ENCODE measurements around the gene SRGAP2C.
"Not testable (repeated sequence)": the region's sequence is repeated elsewhere in the genome, so short reads cannot be mapped to it uniquely, and the experiment has no call there.

Gene SRGAP2C

GRCh38 chr1:121346654-121347053 lies 161.9 kb downstream of the SRGAP2C start:
- not testable (repeated sequence) for DNase-seq

GRCh38 chr1:121347476-121347875 lies 162.7 kb downstream of the SRGAP2C start:
- not testable (repeated sequence) for DNase-seq

DNA sequence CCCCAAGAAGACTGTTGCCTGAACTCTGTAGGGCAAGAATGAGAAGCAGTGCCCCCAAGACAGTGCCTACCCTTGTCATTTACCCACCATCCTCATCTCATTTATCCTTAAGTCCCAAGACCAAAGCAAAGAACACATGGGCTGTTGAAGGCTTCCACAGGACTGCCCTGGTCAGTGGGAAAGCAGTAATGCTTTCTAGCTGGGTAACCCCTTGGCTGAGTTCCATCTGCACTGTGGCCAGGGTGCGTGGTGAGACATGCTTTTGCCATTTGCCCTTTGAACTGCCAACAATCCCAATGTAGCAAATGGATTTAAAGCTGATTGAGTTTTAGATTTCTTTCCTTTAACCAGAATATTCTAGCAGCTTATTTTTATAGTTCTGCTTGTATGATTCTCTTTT lies 163.3 kb downstream of the SRGAP2C start:
- DNase-seq = not testable (repeated sequence)

- DNase-seq = not testable (repeated sequence)
These were observed 164.7 kb downstream of the SRGAP2C start for GRCh38 chr1:121349332-121349967.

- DNase-seq = not testable (repeated sequence)
These were observed 171.1 kb downstream of the SRGAP2C start for GRCh38 chr1:121355711-121356420.

DNA sequence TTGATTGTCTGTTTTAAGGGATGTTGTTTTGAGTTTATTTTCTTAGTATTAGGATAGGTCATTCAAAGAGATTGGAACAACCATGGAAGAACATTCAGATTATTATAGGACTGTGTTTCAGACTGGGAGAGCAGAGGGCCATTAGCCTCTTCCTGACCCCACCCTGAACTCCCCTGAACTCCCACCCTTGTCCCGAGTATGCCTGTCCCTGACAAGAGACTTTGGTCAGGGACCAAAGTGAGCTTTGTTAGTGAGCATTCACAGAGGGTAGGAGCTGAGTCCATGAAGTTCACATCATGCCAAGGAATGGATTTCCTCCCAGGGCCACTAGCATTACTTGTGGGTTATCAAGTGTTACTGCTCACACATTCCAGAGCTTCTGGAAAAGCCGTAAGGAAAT lies 172.0 kb downstream of the SRGAP2C start:
- DNase-seq = not testable (repeated sequence)

DNA sequence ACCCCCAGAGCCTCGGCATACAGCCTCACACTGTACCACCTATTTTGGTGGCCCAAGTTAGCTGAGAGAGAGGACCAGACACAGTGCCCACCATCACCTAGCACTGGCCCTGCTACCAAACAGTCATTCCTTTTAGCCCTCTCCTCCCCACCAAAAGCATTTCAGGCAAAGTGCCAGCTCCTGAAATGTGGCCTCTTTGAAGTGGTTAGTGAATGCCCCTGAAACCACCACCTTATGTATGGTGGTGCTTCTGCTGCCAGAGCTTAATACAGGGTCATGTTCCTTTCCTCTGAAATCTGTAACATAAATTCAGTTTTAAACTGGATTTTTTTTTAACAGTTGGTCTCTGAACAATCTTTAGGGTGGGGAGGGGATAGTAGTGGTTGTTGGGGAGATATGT lies 175.8 kb downstream of the SRGAP2C start:
- DNase-seq = not testable (repeated sequence)

DNA sequence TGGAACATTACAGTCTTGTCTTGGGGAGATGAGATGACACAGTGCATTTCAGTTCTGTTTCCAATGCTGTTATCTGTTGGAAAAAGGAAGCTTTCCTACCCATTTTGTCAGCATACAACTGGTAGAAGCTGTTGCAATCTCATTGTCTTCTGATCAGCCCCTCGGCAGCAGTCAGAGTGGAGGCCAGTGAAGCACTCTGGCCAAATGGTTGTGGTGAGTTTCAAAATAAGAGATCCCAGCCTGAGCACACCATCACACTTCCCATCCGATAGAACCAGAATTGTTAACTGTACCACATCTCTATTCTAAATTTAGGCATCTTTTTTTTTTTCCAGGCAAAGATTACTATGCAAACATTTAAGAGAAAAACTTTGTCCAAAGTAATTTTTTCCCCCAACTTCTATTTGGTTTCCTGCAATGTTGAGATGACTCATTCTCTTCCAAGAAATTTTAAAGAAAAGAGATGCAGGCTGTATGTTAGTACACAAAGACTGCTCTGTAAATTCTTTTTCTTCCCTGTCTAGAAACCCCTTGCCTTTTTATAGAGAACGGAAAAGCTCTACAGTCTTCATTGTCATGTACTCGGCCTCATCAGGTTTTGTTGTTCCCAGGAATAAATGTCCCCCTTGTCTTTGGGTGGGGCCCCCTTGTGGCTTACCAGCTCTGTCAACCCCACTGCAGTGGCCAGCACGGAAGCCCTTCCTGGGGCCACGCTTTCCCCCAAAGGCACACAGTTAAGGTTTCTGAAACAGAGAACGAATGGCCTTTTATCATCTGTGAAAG lies 176.9 kb downstream of the SRGAP2C start:
- DNase-seq = not testable (repeated sequence)

- DNase-seq = peak; percentile 56
These were observed 177.6 kb downstream of the SRGAP2C start for GRCh38 chr1:121362234-121362883.

- DNase-seq = not testable (repeated sequence)
These were observed 180.5 kb downstream of the SRGAP2C start for GRCh38 chr1:121365316-121365715.

GRCh38 chr1:121365723-121366122 lies 180.9 kb downstream of the SRGAP2C start:
- DNase-seq = peak; percentile 63

GRCh38 chr1:121366171-121366570 lies 181.4 kb downstream of the SRGAP2C start:
- DNase-seq = not testable (repeated sequence)

DNA sequence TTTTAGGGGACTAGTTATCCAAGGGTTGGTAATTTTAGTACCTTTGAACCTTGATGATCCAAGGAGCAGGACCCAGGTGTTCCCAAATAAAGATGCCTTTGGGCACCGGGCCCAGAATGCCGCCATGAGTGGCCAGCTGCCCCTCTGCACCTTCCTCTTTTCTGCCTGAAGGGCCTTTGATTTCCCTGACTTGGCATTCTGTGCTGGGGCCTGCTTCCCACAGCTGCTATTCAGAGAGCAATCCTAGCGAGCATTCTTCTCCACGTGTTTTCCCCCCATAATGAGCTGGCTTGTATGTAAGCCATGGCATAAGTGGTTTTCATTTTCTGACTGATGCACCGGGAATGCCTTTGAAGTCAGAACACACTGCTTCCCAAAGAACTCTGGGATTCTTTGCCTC lies 184.1 kb downstream of the SRGAP2C start:
- DNase-seq = not testable (repeated sequence)

GRCh38 chr1:121369959-121370358 lies 185.2 kb downstream of the SRGAP2C start:
- DNase-seq = not testable (repeated sequence)

- DNase-seq = not testable (repeated sequence)
These were observed 190.1 kb downstream of the SRGAP2C start for GRCh38 chr1:121374851-121375367.

GRCh38 chr1:121376986-121377385 lies 192.2 kb downstream of the SRGAP2C start:
- not testable (repeated sequence) for DNase-seq

GRCh38 chr1:121378757-121379156 lies 194.0 kb downstream of the SRGAP2C start:
- not testable (repeated sequence) for DNase-seq

DNA sequence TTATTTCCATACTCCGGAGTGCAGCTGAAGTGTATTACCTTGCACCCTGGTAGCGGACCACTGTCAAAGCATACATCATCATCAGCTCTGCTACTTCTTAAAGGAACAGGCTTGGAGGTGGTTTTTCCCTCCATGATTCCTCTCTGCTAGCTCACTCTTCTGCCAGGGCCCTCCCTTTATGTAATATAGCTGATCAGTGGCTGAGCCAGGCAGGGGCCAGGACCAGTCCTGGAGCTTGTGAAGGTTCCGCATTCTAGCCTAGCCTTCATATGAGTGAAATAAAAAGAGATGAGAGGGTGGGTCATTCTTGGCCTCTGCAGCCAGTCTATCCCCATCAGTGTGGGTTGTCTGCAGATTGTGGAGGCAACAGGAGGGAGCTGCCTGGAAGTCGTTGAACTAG lies 200.0 kb downstream of the SRGAP2C start:
- not testable (repeated sequence) for DNase-seq

- not testable (repeated sequence) for DNase-seq
These were observed 200.4 kb downstream of the SRGAP2C start for GRCh38 chr1:121385162-121385561.

- DNase-seq = not testable (repeated sequence)
These were observed 201.0 kb downstream of the SRGAP2C start for GRCh38 chr1:121385563-121386288.

- DNase-seq = not testable (repeated sequence)
These were observed 201.7 kb downstream of the SRGAP2C start for GRCh38 chr1:121386319-121386948.
